Osteoblast (primary cell): ENCODE results near the gene IPPK. TPM values are rescaled to one million over a fixed set of nuclear protein-coding genes. Genes with fewer than 3 reads are reported as not detected.

Source experiments
- DNase-seq: peaks from one replicate; pipeline ENCODE4 v3.0.0; 2011; ENCODE audit warnings: low spot score, mixed read lengths; ENCODE audit not compliant: insufficient read length; ENCODE audit errors: missing footprints
- H2AFZ ChIP-seq: 2 replicates; pipeline ENCODE4 v1.6.0; 2011; ENCODE audit warnings: mild to moderate bottlenecking, low read length
- H3K27ac ChIP-seq: 2 replicates; pipeline ENCODE4 v1.5.1; 2011; ENCODE audit warnings: mild to moderate bottlenecking, low read depth, low read length, moderate library complexity
- H3K27me3 ChIP-seq: 2 replicates; pipeline ENCODE4 v1.6.0; 2012; ENCODE audit warnings: mild to moderate bottlenecking, control low read depth, inconsistent platforms, low read length, moderate library complexity; ENCODE audit not compliant: insufficient read depth
- H3K36me3 ChIP-seq: 2 replicates; pipeline ENCODE4 v1.5.1; 2011; ENCODE audit warnings: mild to moderate bottlenecking, low read length, control low read depth, moderate library complexity; ENCODE audit not compliant: insufficient read depth
- H3K4me1 ChIP-seq: 2 replicates; pipeline ENCODE4 v1.5.1; 2011; ENCODE audit warnings: mild to moderate bottlenecking, low read length, control low read depth, moderate library complexity; ENCODE audit not compliant: insufficient read depth
- H3K4me2 ChIP-seq: 2 replicates; pipeline ENCODE4 v1.6.0; 2011; ENCODE audit warnings: mild to moderate bottlenecking, low read length; ENCODE audit not compliant: insufficient read depth
- H3K4me3 ChIP-seq: fragments of 200-600 bp; sonication (generic); 3 replicates; pipeline ENCODE4 v1.5.1; 2012; ENCODE audit warnings: mild to moderate bottlenecking, low read length, inconsistent platforms; ENCODE audit not compliant: insufficient read depth
- H3K79me2 ChIP-seq: 2 replicates; pipeline ENCODE4 v1.6.0; 2012; ENCODE audit warnings: mild to moderate bottlenecking, low read length, control low read depth, inconsistent platforms; ENCODE audit not compliant: insufficient read depth
- H3K9me3 ChIP-seq: 2 replicates; pipeline ENCODE4 v1.5.1; 2011; ENCODE audit warnings: low read depth, low read length, control low read depth
- H4K20me1 ChIP-seq: 2 replicates; pipeline ENCODE4 v1.6.0; 2012; ENCODE audit warnings: mild to moderate bottlenecking, low read length, control low read depth; ENCODE audit not compliant: insufficient read depth
- CTCF ChIP-seq: IDR thresholded peaks from 2 replicates; pipeline ENCODE4 v1.5.1; 2011; ENCODE audit warnings: mild to moderate bottlenecking, low read depth, low read length, moderate library complexity; ENCODE audit errors: extremely low read depth
- total RNA-seq: library from RNA; depleted of rRNA; stranded (reverse); fragments of >200 nt; gene quantifications from 2 replicates; pipeline ENCODE4 v1.2.3, GENCODE V29; 2012

IPPK gene
- total RNA-seq, 1 donor: 9.4 TPM

- Histone ChIP-seq H2AFZ (peak overlapping the region; percentile 87), H3K36me3 (no peaks in the 10 kb centered on the region), H3K4me3 (peak overlapping the region; percentile 58), H3K9me3 (no peaks in the 10 kb centered on the region), H3K4me2 (peak overlapping the region; percentile 81), H3K27ac (peak overlapping the region; percentile 71), H3K79me2 (no peaks in the 10 kb centered on the region), H4K20me1 (no peaks in the 10 kb centered on the region), H3K4me1 (peaks cover 17% of the 10 kb centered on the region), H3K27me3 (no peaks in the 10 kb centered on the region)
- DNase-seq: no peak
- no peak for TF ChIP-seq CTCF
Measured at GRCh38 chr9:92601451-92601850, 68.5 kb downstream of the IPPK start.

- Histone ChIP-seq H3K27me3 (no peaks in the 10 kb centered on the region), H3K4me1 (peaks cover 17% of the 10 kb centered on the region), H3K4me2 (peak overlapping the region; percentile 81), H3K36me3 (no peaks in the 10 kb centered on the region), H3K79me2 (no peaks in the 10 kb centered on the region), H3K9me3 (no peaks in the 10 kb centered on the region), H2AFZ (peak overlapping the region; percentile 87), H4K20me1 (no peaks in the 10 kb centered on the region), H3K4me3 (peak overlapping the region; percentile 58), H3K27ac (peak overlapping the region; percentile 71)
- TF ChIP-seq CTCF: no peak
- peak; percentile 88 for DNase-seq
Measured at GRCh38 chr9:92600462-92601261, 69.3 kb downstream of the IPPK start.

GRCh38 chr9:92599938-92600461 is 69.9 kb downstream of the IPPK start:
- H2AFZ ChIP-seq: no peak overlapping the region
- no peaks in the 10 kb centered on the region for H3K27me3 ChIP-seq
- DNase-seq: no peak
- H3K4me2 ChIP-seq: peak overlapping the region; percentile 81
- peaks cover 17% of the 10 kb centered on the region for H3K4me1 ChIP-seq
- no peaks in the 10 kb centered on the region for H4K20me1 ChIP-seq
- H3K4me3 ChIP-seq: no peak overlapping the region
- no peak for TF ChIP-seq CTCF
- H3K9me3 ChIP-seq: no peaks in the 10 kb centered on the region
- no peaks in the 10 kb centered on the region for H3K79me2 ChIP-seq
- no peaks in the 10 kb centered on the region for H3K36me3 ChIP-seq
- H3K27ac ChIP-seq: no peak overlapping the region

GRCh38 chr9:92598382-92598781 is 71.5 kb downstream of the IPPK start:
- H3K9me3 ChIP-seq: no peaks in the 10 kb centered on the region
- no peak for TF ChIP-seq CTCF
- no peaks in the 10 kb centered on the region for H3K36me3 ChIP-seq
- no peaks in the 10 kb centered on the region for H3K79me2 ChIP-seq
- H4K20me1 ChIP-seq: no peaks in the 10 kb centered on the region
- peaks cover 19% of the 10 kb centered on the region for H3K4me1 ChIP-seq
- H3K27me3 ChIP-seq: no peaks in the 10 kb centered on the region
- H3K27ac ChIP-seq: no peak overlapping the region
- H3K4me2 ChIP-seq: no peak overlapping the region
- H2AFZ ChIP-seq: no peak overlapping the region
- H3K4me3 ChIP-seq: no peak overlapping the region
- no peak for DNase-seq
